Heart left ventricle (tissue), 13 donors: ENCODE data around the gene PGF.

Experiments
- POLR2A ChIP-seq, 2 donors: fragments of 450-650 bp; IDR thresholded peaks; one replicate each; pipeline ENCODE4 v1.6.1; 2017; ENCODE audit warnings: antibody characterized with exemption in 2 of 2, mild to moderate bottlenecking in 2 of 2, moderate library complexity in 2 of 2
- TF ChIP-seq, protein P1 (sequence below), 12 donors: fragments of 200-600 bp; sonication (generic) in 4 of 12; IDR thresholded peaks; one replicate each; pipeline versions ENCODE4 v1.5.0 to v1.8.0; 2018 to 2022; ENCODE audit warnings: antibody characterized with exemption in 12 of 12, mild to moderate bottlenecking in 5 of 12
- donor health status: ischemic (EF 13 %, LVEDD 7.1; RV severe dilation, severe dysfunction).
- donor health status: DM: no; HTN: yes; CAD: no.
- donor health status: DM: no; HTN: no; CAD: no.
- donor health status: ischemic (EF 25% LVEDD 6.9; RV normal size, moderate dysfunction).
- donor health status: ischemic (EF 25% LVEDD 5.7; RV mildly dilated, moderate dysfunction).
- donor health status: ischemic (EF 35%, LVEDD 5.7; RV mildly dilated, moderate dysfunction).
- donor health status: nonischemic (EF 11% LVEDD 7.7; RV severe dilation, severe dysfunction).
- donor health status: DM: yes; HTN: yes; CAD: no.
- donor health status: PGD.
- donor health status: ischemic (EF 29% LVEDD 5.4; RV normal size, mild dysfunction).
- donor health status: nonischemic (EF 23%, LVEDD 6.1; RV moderate dilation, normal function).

DNA sequence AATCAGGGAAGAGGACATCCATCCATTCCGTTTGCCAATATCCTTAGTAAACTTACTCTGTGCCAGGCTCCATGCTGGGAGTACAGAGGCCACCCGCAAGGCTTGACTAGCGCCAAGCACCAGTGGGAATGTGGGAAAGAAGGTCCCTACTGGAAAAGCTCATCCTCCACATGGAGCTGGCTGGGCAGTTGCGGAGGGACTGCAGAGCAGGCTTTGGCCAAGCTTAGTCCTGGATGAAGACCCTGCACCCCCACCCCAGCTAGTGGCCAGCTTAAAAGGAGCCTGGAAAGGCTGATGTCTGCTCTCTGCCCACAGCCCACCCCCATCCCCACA lies 25.0 kb upstream of the PGF start:
- TF ChIP-seq POLR2A (IDR thresholded peaks at IDR 0.05) = no peak
- TF ChIP-seq, protein P1, sequence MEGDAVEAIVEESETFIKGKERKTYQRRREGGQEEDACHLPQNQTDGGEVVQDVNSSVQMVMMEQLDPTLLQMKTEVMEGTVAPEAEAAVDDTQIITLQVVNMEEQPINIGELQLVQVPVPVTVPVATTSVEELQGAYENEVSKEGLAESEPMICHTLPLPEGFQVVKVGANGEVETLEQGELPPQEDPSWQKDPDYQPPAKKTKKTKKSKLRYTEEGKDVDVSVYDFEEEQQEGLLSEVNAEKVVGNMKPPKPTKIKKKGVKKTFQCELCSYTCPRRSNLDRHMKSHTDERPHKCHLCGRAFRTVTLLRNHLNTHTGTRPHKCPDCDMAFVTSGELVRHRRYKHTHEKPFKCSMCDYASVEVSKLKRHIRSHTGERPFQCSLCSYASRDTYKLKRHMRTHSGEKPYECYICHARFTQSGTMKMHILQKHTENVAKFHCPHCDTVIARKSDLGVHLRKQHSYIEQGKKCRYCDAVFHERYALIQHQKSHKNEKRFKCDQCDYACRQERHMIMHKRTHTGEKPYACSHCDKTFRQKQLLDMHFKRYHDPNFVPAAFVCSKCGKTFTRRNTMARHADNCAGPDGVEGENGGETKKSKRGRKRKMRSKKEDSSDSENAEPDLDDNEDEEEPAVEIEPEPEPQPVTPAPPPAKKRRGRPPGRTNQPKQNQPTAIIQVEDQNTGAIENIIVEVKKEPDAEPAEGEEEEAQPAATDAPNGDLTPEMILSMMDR (IDR thresholded peaks at IDR 0.05) = no peak
